Small intestine (tissue), 7 donors: Measurements from ENCODE around the gene ZDHHC14. TPM values are rescaled to one million over a fixed set of nuclear protein-coding genes. Genes with fewer than 3 reads are reported as not detected.

Experiments used
- DNase-seq, 2 donors: peaks; one replicate each; pipeline versions ENCODE4 v3.0.0 to v3.0.0-alpha.2; 2013
- FAIRE-seq: peaks from 2 replicates; lab custom pipeline; 2012; peaks lifted over from hg19 to GRCh38; lab: Jason Lieb, UNC
- H3K27ac ChIP-seq, 3 donors: one replicate each; pipeline ENCODE4 v1.5.1; 2013; ENCODE audit warnings: low read length in 2 of 3, mild to moderate bottlenecking in 2 of 3, control low read depth in 1 of 3, inconsistent platforms in 1 of 3, low read depth in 1 of 3, moderate library complexity in 1 of 3
- H3K27me3 ChIP-seq, 3 donors: one replicate each; pipeline ENCODE4 v1.6.1; 2013; ENCODE audit warnings: low read length in 3 of 3, inconsistent platforms in 1 of 3; ENCODE audit not compliant: control insufficient read depth in 3 of 3, insufficient read depth in 3 of 3
- H3K36me3 ChIP-seq, 3 donors: one replicate each; pipeline ENCODE4 v1.6.1; 2013; ENCODE audit warnings: low read length in 3 of 3, inconsistent platforms in 1 of 3, low read depth in 1 of 3, mild to moderate bottlenecking in 1 of 3, moderate library complexity in 1 of 3; ENCODE audit not compliant: control insufficient read depth in 3 of 3, insufficient read depth in 2 of 3
- H3K4me1 ChIP-seq, 3 donors: one replicate each; pipeline ENCODE4 v1.6.1; 2013; ENCODE audit warnings: low read length in 2 of 3, inconsistent platforms in 1 of 3, low read depth in 1 of 3, mild to moderate bottlenecking in 1 of 3, moderate library complexity in 1 of 3; ENCODE audit not compliant: control insufficient read depth in 3 of 3, insufficient read depth in 2 of 3
- H3K4me3 ChIP-seq, 3 donors: one replicate each; pipeline ENCODE4 v1.5.1; 2013; ENCODE audit warnings: low read length in 3 of 3, control low read depth in 1 of 3, inconsistent platforms in 1 of 3, low read depth in 1 of 3, mild to moderate bottlenecking in 1 of 3, moderate library complexity in 1 of 3
- H3K9me3 ChIP-seq, 2 donors: one replicate each; pipeline ENCODE4 v1.6.1; 2013; ENCODE audit warnings: low read depth in 1 of 2, low read length in 1 of 2; ENCODE audit not compliant: control insufficient read depth in 2 of 2, insufficient read depth in 1 of 2
- WGBS, 3 donors: extraction: QIAGEN DNeasy Blood & Tissue Kit; methylation state at CpG; one replicate each; pipeline ENCODE4 v1.1.7; 2013; 5-methylcytosine and 5-hydroxymethylcytosine counted together
- polyA plus RNA-seq, 4 donors: library from polyadenylated mRNA; stranded (reverse) in 3 of 4; unstranded in 1 of 4; fragments of 200-250 nt in 3 of 4; fragments of 120-200 nt in 1 of 4; gene quantifications; one replicate each; pipeline versions ENCODE4 v1.2.1 to v1.2.3, GENCODE V29; 2013
- donor health status: healthy with polysubstance abuse.
- donor health status: control.
- donor health status: control.
- donor health status: Bipolar disorder and iron deficiency.
- donor health status: healthy.

Gene ZDHHC14
- polyA plus RNA-seq, 4 donors, result 3.4 to 27.7 (median 10.3) TPM

DNA sequence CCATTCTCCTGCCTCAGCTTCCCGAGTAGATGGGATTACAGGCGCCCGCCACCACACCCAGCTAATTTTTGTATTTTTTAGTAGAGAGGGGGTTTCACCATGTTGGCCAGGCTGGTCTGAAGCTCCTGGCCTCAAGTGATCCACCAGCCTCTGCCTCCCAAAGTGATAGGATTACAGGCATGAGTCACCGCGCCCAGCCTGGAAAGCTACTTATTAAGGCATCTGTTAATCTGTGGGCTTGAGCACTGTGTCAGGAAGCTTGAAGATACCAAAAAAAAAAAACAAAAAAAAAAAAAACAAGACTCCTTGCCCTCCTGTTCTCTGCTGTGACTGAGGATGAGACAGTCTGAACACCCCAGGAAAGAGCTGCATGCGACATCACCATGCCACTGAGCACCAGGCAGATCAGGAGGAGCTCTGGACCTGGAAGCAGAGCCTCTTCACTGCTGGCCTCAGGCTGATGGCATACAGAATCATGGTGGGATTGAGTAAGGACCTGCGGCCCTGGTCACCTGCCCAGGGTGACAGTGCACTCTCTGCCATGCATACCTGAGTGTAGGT is 275.5 kb downstream of the ZDHHC14 start:
- H3K36me3 ChIP-seq, result peaks cover 0 to 72% (median 6%) of the 10 kb centered on the region in 3 donors
- H3K27me3 ChIP-seq, result no peaks in the 10 kb centered on the region
- H3K9me3 ChIP-seq, result no peaks in the 10 kb centered on the region
- no peak overlapping the region for H3K4me3 ChIP-seq
- 91 to 96% (median 92%) methylated on average over 7 of the region's 7 CpGs for WGBS, 3 donors
- H3K4me1 ChIP-seq, result no peaks in the 10 kb centered on the region
- FAIRE-seq (no peak), DNase-seq (no peak)
- H3K27ac ChIP-seq, result no peak overlapping the region

DNA sequence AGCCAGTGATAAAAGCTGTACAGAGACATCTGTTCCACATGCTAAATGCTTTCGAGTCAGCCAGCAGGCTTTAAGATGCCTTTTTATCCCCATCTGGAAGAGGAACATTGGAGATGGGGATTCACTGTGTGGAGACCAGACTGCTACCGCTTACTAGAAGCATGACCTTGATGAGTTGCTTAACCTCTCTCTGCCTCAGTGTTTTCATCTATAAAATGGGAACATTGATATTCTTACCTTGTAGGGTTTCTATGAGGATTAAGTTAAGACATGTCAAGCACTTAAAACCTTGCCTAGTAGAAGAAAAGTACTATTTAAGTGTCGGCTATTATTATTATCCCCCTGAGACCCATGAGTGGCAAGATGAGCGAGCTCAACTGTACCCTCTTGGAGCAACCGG is 276.8 kb downstream of the ZDHHC14 start:
- WGBS, 3 donors, result 93 to 97% (median 96%) methylated on average over 5 of the region's 5 CpGs
- H3K4me1 ChIP-seq, result no peaks in the 10 kb centered on the region
- no peak for DNase-seq
- no peak overlapping the region for H3K4me3 ChIP-seq
- no peaks in the 10 kb centered on the region for H3K9me3 ChIP-seq
- no peaks in the 10 kb centered on the region for H3K27me3 ChIP-seq
- FAIRE-seq, result no peak
- H3K36me3 ChIP-seq, result peaks cover 0 to 67% (median 4%) of the 10 kb centered on the region in 3 donors
- no peak overlapping the region for H3K27ac ChIP-seq

DNA sequence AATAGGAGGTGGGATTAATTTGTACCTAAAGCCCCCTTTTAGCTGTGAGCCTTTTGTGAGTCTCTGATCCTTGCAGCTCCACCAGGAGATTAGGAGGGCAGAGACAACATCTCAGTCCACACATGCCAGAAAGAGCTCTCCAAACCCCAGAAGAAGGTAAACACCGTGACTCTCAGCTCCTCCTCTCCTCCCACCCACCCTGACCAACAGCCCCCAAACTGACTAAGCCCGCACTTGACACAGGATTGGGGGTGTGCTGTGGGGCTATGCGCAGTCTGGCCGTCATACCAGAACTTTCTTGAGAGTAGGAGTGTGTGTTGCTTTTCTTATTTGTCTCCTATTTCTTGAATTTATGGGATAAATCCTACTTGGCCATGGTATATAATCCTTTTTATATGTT is 277.3 kb downstream of the ZDHHC14 start:
- Histone ChIP-seq H3K9me3 (no peaks in the 10 kb centered on the region), H3K27ac (no peak overlapping the region), H3K36me3 (peaks cover 0 to 66% (median 4%) of the 10 kb centered on the region in 3 donors), H3K27me3 (no peaks in the 10 kb centered on the region), H3K4me1 (no peaks in the 10 kb centered on the region), H3K4me3 (no peak overlapping the region)
- FAIRE-seq, result no peak
- WGBS, 3 donors, result 86 to 93% (median 93%) methylated on average over 4 of the region's 4 CpGs
- DNase-seq, result no peak

DNA sequence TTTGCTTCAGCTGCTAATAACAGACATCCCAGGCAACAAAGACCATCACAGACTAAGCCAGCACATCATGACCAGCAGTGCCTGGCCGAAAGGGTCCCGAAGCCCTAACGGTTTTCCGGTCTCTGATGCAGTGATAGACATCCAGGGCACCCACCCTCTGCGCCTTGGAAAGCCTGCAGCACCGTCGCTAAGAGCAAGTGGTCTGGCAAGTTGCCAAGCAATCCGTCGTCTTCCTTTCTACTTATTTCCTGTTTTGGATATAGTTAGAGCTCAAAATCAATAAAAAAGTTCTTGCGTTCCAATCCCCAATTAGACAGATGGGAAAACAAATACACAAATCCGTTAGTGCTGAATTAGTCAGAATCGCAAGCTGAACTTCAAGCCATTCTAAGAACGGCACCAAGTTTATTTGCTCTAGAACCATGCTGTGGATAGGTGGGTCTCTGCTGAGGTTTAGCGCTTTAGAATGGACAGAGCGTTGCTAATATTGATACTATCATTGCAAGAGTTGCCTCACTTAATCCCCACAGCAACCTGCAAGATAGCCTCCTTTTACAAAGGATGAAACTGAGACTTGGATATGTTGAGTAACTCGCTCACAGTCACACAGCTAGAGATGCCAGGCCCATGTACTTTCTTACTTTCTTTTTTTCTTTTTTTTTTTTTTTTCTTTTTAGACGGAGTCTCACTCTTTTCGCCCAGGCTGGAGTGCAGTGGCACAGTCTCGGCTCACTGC is 278.7 kb downstream of the ZDHHC14 start:
- H3K27me3 ChIP-seq, result no peaks in the 10 kb centered on the region
- 66 to 91% (median 72%) methylated on average over 19 of the region's 19 CpGs for WGBS, 3 donors
- no peak overlapping the region for H3K4me3 ChIP-seq
- FAIRE-seq (no peak), DNase-seq (no peak)
- no peaks in the 10 kb centered on the region for H3K9me3 ChIP-seq
- H3K27ac ChIP-seq, result no peak overlapping the region
- H3K4me1 ChIP-seq, result no peaks in the 10 kb centered on the region
- peaks cover 0 to 57% (median 4%) of the 10 kb centered on the region in 3 donors for H3K36me3 ChIP-seq

DNA sequence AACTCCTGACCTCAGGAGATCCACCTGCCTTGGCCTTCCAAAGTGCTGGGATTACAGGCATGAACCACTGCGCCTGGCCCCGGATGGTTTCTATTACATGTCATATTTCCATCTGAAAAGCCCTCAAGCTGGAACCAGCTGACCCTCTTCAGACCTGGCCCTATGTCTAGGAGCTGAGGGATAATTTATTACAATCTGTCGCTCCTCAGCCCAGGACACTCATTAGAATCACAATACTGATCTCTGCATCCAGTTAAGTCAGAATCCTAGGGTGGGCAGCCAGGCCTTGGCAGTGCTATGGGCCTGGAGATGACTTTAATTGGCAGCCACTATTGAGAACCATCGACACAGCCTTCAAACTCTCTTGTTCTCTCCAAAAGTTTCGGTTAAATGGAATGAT is 279.4 kb downstream of the ZDHHC14 start:
- no peak overlapping the region for H3K27ac ChIP-seq
- FAIRE-seq, result no peak
- DNase-seq, result no peak
- no peaks in the 10 kb centered on the region for H3K9me3 ChIP-seq
- WGBS, 3 donors, result 81 to 91% (median 91%) methylated on average over 5 of the region's 5 CpGs
- H3K4me3 ChIP-seq, result no peak overlapping the region
- H3K27me3 ChIP-seq, result no peaks in the 10 kb centered on the region
- H3K4me1 ChIP-seq, result no peaks in the 10 kb centered on the region
- H3K36me3 ChIP-seq, result peaks cover 0 to 50% (median 4%) of the 10 kb centered on the region in 3 donors

DNA sequence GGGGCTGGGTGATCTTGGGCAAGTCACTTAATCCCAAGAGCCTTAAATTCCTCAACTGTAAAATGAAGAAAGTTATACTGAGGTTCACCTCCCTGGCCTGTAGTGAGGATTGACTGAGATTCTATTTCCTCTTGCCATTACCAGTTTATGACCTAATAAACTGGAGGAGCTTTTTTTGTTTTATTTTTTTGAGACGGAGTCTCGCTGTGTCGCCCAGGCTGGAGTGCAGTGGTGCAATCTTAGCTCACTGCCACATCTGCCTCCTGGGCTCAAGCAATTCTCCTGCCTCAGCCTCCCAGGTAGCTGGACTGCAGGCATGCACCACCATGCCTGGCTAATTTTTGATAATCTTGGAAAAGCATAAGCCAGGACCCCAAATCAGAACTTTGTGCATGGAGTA is 280.7 kb downstream of the ZDHHC14 start:
- FAIRE-seq, result no peak
- Histone ChIP-seq H3K27ac (no peak overlapping the region), H3K4me1 (no peaks in the 10 kb centered on the region), H3K4me3 (no peak overlapping the region), H3K36me3 (peaks cover 0 to 42% (median 4%) of the 10 kb centered on the region in 3 donors), H3K9me3 (no peaks in the 10 kb centered on the region), H3K27me3 (no peaks in the 10 kb centered on the region)
- 83 to 100% (median 90%) methylated on average over 3 of the region's 3 CpGs for WGBS, 3 donors
- DNase-seq, result no peak

DNA sequence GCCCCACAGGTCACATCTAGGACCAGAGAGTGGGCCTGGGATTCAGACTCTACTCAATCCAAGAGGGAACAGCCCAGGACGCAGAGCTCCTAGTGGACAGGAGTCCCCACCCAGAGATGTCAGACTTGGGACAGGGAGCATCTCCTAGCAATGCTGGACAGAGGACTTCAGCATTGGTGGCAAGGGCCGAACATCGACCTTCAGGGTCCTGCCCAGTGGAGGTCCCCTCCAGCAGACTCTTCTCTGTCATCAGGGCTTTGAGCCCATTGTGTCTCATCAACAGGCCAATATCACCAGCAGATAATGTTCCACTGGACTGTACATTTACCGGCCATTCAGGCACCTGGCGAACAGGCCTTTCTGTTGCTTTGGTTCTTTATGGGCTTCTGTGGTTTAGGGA is 282.3 kb downstream of the ZDHHC14 start:
- Histone ChIP-seq H3K27me3 (no peaks in the 10 kb centered on the region), H3K4me1 (no peaks in the 10 kb centered on the region), H3K36me3 (peaks cover 0 to 36% (median 1%) of the 10 kb centered on the region in 3 donors), H3K4me3 (no peak overlapping the region), H3K9me3 (no peaks in the 10 kb centered on the region), H3K27ac (no peak overlapping the region)
- FAIRE-seq (no peak), DNase-seq (no peak)
- 84 to 97% (median 88%) methylated on average over 5 of the region's 5 CpGs for WGBS, 3 donors

DNA sequence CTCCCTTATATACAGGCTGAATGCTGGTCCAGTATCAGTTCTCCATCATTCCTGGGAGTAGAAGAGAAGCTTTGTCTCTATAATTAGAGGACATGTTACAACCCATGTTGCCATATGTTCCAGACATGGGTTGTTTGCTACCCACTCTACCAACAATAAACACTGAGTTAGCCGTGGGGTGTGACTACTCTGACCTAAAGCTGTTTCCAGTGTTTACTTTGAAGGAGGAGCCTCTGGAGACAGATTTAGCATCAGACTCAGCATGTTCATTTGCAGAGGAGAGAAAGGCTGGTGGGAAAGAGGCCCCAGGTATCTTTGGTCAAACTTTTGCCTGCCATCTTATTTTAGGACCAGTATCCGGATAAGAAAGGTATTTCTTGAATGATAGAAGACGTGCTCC is 284.2 kb downstream of the ZDHHC14 start:
- Histone ChIP-seq H3K9me3 (no peaks in the 10 kb centered on the region), H3K27ac (no peak overlapping the region), H3K36me3 (peaks cover 0 to 31% (median 0%) of the 10 kb centered on the region in 3 donors), H3K4me1 (peaks cover 0 to 3% (median 0%) of the 10 kb centered on the region in 3 donors), H3K4me3 (no peak overlapping the region), H3K27me3 (no peaks in the 10 kb centered on the region)
- DNase-seq (peak in 1 of 2 donors; percentile 27), FAIRE-seq (no peak)
- 63 to 73% (median 70%) methylated on average over 3 of the region's 3 CpGs for WGBS, 3 donors
